T-helper 2 cell treated with Interferon-gamma antibody and Interleukin-4, amounts not matched to agents 5 μg/mL and 100 μg/mL, for 36 hours (primary cell): ENCODE measurements around the gene TSEN54.

Experiments
- DNase-seq: peaks from one replicate; pipeline ENCODE4 v3.0.0; 2021; ENCODE audit warnings: low spot score
- H3K27ac Mint-ChIP-seq: one replicate; pipeline ENCODE4 v1.8.0; 2021; ENCODE audit warnings: mild to moderate bottlenecking, mixed read lengths
- H3K27me3 Mint-ChIP-seq: one replicate; pipeline ENCODE4 v1.8.0; 2021; ENCODE audit warnings: low read depth, mixed read lengths
- H3K36me3 Mint-ChIP-seq: one replicate; pipeline ENCODE4 v1.8.0; 2021; ENCODE audit warnings: low read depth, mixed read lengths
- H3K4me1 Mint-ChIP-seq: one replicate; pipeline ENCODE4 v1.8.0; 2021; ENCODE audit warnings: low read depth, mixed read lengths
- H3K4me3 Mint-ChIP-seq: one replicate; pipeline ENCODE4 v1.8.0; 2022; ENCODE audit warnings: mild to moderate bottlenecking, moderate library complexity, mixed read lengths
- H3K9me3 Mint-ChIP-seq: one replicate; pipeline ENCODE4 v1.8.0; 2021; ENCODE audit warnings: mixed read lengths

TSEN54 gene

DNA sequence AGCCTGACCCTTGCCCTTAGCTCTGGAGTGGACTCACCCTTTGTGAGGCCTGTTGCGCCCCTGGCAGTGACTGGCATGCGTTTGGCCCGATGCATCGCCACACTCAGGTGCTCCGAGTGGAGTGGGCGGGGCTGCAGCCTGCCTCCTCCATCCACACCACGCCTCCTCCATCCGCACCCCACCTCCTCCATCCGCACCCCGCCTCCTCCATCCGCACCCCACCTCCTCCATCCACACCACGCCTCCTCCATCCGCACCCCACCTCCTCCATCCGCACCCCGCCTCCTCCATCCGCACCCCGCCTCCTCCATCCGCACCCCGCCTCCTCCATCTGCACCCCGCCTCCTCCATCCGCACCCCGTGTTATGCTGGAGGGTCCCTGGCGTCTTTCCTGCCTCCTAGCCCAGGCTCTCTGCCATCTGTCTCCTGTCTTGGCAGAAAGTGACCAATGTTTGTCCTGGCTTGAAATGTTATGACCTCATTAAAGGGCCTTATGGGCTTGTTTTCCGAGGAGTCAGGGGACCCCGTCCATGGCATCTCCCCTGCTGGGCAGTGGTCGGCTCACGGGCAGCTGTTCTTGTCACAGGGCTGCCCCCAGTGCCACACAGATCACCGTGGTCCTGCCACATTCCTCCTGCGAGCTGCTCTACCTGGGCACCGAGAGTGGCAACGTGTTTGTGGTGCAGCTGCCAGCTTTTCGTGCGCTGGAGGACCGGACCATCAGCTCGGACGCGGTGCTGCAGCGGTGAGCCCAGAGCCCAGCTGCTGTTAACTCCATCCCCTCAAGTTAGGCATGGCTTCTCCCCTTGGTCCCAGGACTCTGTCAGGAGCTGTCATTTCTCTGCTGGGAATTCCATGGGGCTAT, 42.6 kb downstream of the TSEN54 start:
- Mint-ChIP-seq H3K36me3 (no peaks in the 10 kb centered on the region), H3K4me1 (no peaks in the 10 kb centered on the region), H3K4me3 (no peak overlapping the region), H3K27ac (no peak overlapping the region), H3K27me3 (no peaks in the 10 kb centered on the region), H3K9me3 (no peaks in the 10 kb centered on the region)
- no peak for DNase-seq

DNA sequence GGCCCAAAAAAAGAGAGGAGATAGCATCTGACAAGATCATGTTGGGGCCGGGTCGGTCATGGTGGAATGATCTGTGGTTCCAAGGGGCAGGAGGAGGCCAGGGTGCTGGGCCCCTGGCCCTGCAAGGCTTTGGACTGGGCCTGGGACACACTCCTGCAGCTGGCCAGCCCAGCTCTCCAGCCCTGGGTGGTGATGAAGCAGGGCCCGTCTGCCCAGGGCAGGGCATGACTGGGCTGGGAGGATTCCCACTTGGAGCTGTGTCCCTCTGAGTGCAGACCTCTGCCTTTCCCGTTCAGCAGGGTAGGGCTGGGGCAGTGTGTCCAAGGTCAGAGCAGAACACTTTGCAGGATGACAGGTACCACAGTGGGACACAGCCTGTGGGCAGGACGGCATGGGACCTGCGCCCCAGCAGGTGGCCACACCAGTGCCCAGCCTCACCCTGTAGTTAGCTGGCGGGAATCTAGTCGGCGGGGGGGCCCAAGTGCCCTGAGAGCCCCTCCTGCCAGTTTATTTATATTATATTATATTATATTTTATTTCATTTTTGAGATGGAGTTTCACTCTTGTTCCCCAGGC, 43.7 kb downstream of the TSEN54 start:
- H3K27ac Mint-ChIP-seq = no peak overlapping the region
- no peak overlapping the region for H3K4me3 Mint-ChIP-seq
- no peaks in the 10 kb centered on the region for H3K36me3 Mint-ChIP-seq
- no peaks in the 10 kb centered on the region for H3K4me1 Mint-ChIP-seq
- H3K27me3 Mint-ChIP-seq = no peaks in the 10 kb centered on the region
- no peak for DNase-seq
- no peaks in the 10 kb centered on the region for H3K9me3 Mint-ChIP-seq

DNA sequence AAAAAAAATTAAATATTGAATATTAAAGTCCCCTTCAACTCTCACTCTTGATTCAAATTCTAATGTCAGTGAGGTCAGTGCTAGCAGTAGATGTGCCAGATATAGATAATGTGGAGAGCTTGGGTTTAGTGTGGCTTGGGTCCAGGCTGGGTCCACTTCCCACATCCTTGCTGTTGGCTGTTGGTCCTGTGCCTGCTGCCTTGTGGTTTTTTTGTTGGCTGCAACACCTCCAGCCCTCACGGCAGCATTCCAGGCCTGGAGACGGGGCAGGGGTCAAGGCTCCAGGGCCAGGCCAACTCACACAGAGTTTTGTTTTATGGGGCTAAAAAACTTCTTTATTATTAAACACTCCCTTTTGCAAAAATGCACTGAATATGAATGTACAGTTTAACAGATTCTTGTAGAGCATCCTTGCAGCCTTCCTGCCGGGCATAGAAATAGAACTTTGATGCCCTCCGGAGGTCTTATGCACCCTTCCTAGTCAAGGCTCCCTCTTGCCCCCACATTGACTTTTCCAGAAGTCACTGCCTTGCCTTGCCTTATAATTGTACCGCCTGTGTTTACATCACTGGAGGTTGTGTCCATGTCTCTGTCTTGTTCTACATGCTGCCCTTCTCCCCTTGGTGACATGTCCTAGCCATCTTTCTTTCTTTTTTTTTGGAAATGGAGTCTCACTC, 45.7 kb downstream of the TSEN54 start:
- Mint-ChIP-seq H3K9me3 (no peaks in the 10 kb centered on the region), H3K27ac (no peak overlapping the region), H3K4me3 (no peak overlapping the region), H3K36me3 (no peaks in the 10 kb centered on the region), H3K27me3 (no peaks in the 10 kb centered on the region), H3K4me1 (no peaks in the 10 kb centered on the region)
- DNase-seq = no peak

DNA sequence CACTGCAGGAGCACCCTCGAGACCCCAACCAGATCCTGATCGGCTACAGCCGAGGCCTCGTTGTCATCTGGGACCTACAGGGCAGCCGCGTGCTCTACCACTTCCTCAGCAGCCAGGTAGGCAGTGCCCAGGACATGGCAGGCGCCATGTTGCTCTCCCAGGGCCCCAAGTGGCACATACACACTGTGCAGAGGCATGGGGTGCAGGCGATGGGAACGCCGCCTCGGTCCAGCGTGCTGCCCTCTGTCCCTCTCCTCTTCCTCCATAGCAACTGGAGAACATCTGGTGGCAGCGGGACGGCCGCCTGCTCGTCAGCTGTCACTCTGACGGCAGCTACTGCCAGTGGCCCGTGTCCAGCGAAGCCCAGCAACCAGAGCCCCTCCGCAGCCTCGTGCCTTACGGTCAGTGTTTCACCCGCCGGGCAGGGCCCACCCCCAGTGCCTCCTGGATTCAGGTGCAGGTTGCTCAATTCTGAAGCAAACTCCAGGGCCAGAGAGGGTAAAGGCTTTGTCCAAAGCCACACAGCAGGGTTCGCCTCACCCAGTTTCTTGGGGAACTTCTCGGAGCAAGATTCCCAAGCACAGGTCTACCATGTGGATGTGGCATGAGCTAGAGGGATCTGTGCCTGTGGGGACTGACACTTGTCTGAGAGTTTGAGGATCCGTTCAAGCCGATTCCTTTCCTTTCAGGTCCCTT, 46.9 kb downstream of the TSEN54 start:
- Mint-ChIP-seq H3K36me3 (no peaks in the 10 kb centered on the region), H3K4me3 (no peak overlapping the region), H3K27ac (no peak overlapping the region), H3K4me1 (no peaks in the 10 kb centered on the region), H3K9me3 (no peaks in the 10 kb centered on the region), H3K27me3 (no peaks in the 10 kb centered on the region)
- DNase-seq = no peak

DNA sequence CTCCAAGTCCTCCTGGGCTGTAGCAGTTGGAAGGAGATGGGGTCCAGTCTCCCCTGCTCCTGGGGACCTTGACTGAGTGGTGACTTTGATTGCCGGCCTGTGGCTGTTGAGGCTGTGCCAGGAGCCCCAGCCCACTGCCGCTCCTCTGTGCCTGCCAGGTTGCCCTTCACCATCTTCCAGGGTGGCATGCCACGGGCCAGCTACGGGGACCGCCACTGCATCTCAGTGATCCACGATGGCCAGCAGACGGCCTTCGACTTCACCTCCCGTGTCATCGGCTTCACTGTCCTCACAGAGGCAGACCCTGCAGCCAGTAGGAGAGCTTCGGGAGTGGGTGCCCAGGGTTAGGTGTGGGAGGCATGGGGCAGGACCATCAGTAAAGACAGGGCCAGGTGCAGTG, 47.9 kb downstream of the TSEN54 start:
- Mint-ChIP-seq H3K36me3 (no peaks in the 10 kb centered on the region), H3K27ac (no peak overlapping the region), H3K27me3 (no peaks in the 10 kb centered on the region), H3K9me3 (no peaks in the 10 kb centered on the region), H3K4me3 (no peak overlapping the region), H3K4me1 (no peaks in the 10 kb centered on the region)
- DNase-seq = no peak

DNA sequence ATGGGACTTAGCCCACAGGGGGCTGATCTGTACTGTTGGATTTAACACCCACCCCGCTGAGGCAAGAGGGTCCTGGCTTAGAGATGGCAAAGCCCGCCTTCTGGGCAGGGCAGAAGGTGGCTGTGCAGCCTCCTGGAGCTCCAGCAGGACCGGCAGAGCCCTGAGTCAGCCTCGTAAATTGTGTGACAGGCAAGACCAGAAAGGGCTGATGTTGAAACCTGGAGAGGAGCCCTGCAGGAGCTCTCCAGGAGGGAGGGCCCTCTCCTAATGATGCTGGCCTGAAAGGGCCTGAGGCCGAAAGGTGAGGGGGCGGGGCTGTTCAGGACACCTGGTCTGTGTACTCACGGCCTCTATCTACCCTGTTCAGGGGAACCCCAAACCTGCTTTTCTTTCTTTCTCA, 48.7 kb downstream of the TSEN54 start:
- Mint-ChIP-seq H3K36me3 (no peaks in the 10 kb centered on the region), H3K4me3 (no peak overlapping the region)
- no peak for DNase-seq

DNA sequence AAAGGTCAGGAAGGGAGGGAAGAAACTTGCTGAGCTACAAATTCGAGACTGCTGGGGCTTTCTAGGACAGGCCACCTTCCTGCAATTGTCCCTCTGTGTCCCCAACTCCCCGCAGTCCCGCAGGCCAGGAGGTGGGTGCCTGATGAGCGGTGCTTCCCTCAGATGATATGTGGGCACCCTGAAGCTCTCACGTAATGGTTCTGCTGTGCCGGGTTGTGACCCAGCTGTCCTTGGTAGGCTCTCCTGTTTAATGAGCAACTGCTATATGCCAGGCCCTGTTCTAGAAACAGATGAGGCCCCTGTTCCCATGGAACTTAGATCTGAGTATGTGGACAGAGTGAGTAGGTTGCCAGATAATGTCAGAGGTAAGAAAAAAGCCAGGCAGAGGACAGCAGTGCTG, 49.3 kb downstream of the TSEN54 start:
- H3K9me3 Mint-ChIP-seq = no peaks in the 10 kb centered on the region
- no peak for DNase-seq
- no peaks in the 10 kb centered on the region for H3K27me3 Mint-ChIP-seq
- H3K27ac Mint-ChIP-seq = no peak overlapping the region
- H3K4me1 Mint-ChIP-seq = no peaks in the 10 kb centered on the region
- H3K36me3 Mint-ChIP-seq = no peaks in the 10 kb centered on the region
- H3K4me3 Mint-ChIP-seq = no peak overlapping the region

More for the DNA sequence above, 48.7 kb downstream of the TSEN54 start:
- Mint-ChIP-seq H3K27me3 (no peaks in the 10 kb centered on the region), H3K27ac (no peak overlapping the region), H3K4me1 (no peaks in the 10 kb centered on the region), H3K9me3 (no peaks in the 10 kb centered on the region)

DNA sequence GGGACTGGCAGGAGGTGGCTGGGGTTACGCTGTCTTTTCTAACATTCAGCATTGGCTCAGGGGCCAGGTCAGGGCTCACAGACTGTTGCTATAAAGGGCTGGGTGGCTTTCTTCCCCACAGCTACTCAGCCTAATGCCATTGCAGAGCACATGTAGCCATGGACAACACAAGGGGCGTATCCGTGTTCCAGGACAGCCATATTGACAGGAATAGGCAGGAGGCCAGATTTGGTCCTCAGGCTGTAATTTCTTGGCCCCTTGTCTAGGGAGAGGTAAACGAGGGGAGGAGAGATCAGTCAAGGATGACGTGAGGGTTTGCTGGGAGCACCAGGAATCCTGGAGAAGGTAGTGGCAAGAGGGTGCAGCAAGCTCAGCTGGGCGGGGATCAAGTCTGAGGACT, 50.1 kb downstream of the TSEN54 start:
- Mint-ChIP-seq H3K4me1 (peaks cover 4% of the 10 kb centered on the region), H3K36me3 (no peaks in the 10 kb centered on the region), H3K27me3 (no peaks in the 10 kb centered on the region), H3K27ac (no peak overlapping the region), H3K9me3 (no peaks in the 10 kb centered on the region), H3K4me3 (no peak overlapping the region)
- no peak for DNase-seq

DNA sequence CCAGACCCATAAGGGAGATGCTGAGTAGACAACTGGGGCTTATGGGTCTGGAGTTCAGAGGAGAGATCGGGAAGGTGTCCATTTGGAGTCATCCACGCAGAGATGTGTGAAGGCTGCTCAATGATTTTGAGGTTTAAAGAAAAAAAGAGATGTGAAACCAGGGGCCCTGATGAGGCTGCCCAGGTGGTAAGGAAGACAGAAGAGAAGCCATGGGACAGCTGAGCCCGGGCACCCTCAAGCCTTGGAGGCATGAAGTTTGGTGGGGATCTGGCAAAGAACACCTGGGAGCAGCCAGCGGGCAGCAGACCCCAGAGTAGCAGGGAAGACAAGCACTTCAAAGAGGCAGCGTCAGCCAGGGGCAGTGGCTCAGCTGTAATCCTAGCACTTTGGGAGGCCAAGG, 50.5 kb downstream of the TSEN54 start:
- no peaks in the 10 kb centered on the region for H3K27me3 Mint-ChIP-seq
- peaks cover 5% of the 10 kb centered on the region for H3K4me1 Mint-ChIP-seq
- H3K27ac Mint-ChIP-seq = no peak overlapping the region
- no peaks in the 10 kb centered on the region for H3K9me3 Mint-ChIP-seq
- DNase-seq = no peak
- H3K4me3 Mint-ChIP-seq = no peak overlapping the region
- H3K36me3 Mint-ChIP-seq = no peaks in the 10 kb centered on the region

DNA sequence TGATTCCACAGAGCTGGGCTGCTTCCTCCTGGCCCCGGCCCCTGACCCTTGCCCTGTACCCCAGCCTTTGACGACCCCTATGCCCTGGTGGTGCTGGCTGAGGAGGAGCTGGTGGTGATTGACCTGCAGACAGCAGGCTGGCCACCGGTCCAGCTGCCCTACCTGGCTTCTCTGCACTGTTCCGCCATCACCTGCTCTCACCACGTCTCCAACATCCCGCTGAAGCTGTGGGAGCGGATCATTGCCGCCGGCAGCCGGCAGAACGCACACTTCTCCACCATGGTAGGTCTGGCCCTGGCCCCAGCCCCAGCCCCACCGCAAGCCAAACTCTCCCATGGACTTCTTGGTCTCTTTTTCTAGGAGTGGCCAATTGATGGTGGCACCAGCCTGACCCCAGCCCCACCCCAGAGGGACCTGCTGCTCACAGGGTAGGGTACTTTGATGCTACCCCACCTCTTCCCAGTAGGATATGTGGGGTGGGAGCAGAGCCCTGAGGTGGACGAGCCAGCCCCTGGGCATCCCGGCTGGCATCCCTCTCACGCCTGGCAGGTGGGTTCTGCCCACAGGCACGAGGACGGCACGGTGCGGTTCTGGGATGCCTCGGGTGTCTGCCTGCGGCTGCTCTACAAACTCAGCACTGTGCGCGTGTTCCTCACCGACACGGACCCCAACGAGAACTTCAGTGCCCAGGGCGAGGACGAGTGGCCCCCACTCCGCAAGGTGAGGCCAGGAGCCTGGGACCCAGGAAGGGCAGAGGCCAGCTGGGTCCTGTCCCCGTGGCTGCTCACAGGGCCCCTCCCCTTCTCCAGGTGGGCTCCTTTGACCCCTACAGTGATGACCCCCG, 52.3 kb downstream of the TSEN54 start:
- Mint-ChIP-seq H3K4me3 (no peak overlapping the region), H3K36me3 (no peaks in the 10 kb centered on the region), H3K9me3 (no peaks in the 10 kb centered on the region), H3K27me3 (no peaks in the 10 kb centered on the region), H3K4me1 (peaks cover 5% of the 10 kb centered on the region), H3K27ac (no peak overlapping the region)
- DNase-seq = no peak

DNA sequence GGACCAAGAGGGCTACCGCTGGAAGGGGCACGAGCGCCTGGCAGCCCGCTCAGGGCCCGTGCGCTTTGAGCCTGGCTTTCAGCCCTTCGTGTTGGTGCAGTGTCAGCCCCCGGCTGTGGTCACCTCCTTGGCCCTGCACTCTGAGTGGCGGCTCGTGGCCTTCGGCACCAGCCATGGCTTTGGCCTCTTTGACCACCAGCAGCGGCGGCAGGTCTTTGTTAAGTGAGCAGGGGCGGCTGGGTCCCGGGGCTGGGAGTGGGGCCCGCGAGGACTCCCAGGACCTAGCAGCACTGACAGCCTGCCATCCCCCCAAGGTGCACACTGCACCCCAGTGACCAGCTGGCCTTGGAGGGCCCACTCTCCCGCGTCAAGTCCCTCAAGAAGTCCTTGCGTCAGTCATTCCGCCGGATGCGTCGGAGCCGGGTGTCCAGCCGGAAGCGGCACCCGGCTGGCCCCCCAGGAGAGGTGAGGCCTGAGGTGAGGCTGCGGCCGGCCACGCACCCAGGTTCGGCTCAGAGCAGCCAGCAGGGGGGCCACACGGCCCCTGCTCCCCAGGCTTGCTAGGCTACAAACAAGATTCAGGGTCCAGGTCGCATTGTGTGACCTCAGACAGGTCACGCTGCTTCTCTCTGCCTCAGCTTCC, 53.8 kb downstream of the TSEN54 start:
- Mint-ChIP-seq H3K9me3 (no peaks in the 10 kb centered on the region), H3K27ac (no peak overlapping the region), H3K4me1 (peaks cover 5% of the 10 kb centered on the region), H3K36me3 (no peaks in the 10 kb centered on the region), H3K4me3 (no peak overlapping the region), H3K27me3 (no peaks in the 10 kb centered on the region)
- DNase-seq = no peak

DNA sequence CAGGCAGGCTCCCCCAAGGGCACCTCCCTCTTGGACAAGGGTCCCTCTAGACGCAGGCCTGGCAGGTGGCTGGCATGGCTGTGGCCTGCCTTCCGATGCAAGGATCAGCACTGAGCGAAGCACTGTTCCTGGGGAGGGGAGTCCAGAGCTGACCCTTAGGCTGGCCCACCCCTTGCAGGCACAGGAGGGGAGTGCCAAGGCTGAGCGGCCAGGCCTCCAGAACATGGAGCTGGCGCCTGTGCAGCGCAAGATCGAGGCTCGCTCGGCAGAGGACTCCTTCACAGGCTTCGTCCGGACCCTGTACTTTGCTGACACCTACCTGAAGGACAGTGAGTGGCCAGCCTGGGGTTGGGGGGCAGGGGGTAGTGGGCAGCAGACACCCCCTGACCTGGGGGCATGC, 54.4 kb downstream of the TSEN54 start:
- Mint-ChIP-seq H3K9me3 (no peaks in the 10 kb centered on the region), H3K36me3 (no peaks in the 10 kb centered on the region), H3K27me3 (no peaks in the 10 kb centered on the region), H3K27ac (peak overlapping the region; percentile 52), H3K4me1 (peaks cover 5% of the 10 kb centered on the region), H3K4me3 (no peak overlapping the region)
- DNase-seq = no peak
